HEK293T (cell line): ENCODE results near the gene GNB1L.

Source experiments
- CTCF ChIA-PET: fragments of 350-600 bp; formaldehyde crosslinking; extraction: SDS; loops from one replicate; lab custom pipeline; 2021; ENCODE audit warnings: antibody characterized with exemption, inconsistent platforms; lab: Yijun Ruan, JAX
- POLR2A ChIA-PET: fragments of 350-600 bp; formaldehyde crosslinking; extraction: SDS; loops from one replicate; lab custom pipeline; 2020; ENCODE audit warnings: antibody characterized with exemption, inconsistent platforms; lab: Yijun Ruan, JAX
- DNase-seq: peaks from one replicate; pipeline ENCODE4 v3.0.0; 2012; ENCODE audit warnings: mixed read lengths; ENCODE audit errors: extremely low spot score
- ARNT ChIP-seq: fragments of 450-650 bp; IDR thresholded peaks from 2 replicates; pipeline ENCODE4 v1.6.1; 2017; ENCODE audit warnings: mild to moderate bottlenecking
- BHLHE40 ChIP-seq: fragments of 450-650 bp; IDR thresholded peaks from 2 replicates; pipeline ENCODE4 v1.6.1; 2016; ENCODE audit warnings: mild to moderate bottlenecking, moderate library complexity, borderline replicate concordance
- CTBP1 ChIP-seq: fragments of 450-650 bp; IDR thresholded peaks from 2 replicates; pipeline ENCODE4 v1.6.1; 2016; ENCODE audit warnings: borderline replicate concordance
- ELF4 ChIP-seq: fragments of 450-650 bp; IDR thresholded peaks from 2 replicates; pipeline ENCODE4 v1.6.1; 2017; ENCODE audit warnings: antibody characterized with exemption
- FOXA1 ChIP-seq: fragments of 450-650 bp; IDR thresholded peaks from 2 replicates; pipeline ENCODE4 v1.6.1; 2016; ENCODE audit warnings: mild to moderate bottlenecking
- FOXK2 ChIP-seq: fragments of 450-650 bp; IDR thresholded peaks from 2 replicates; pipeline ENCODE4 v1.6.1; 2016; ENCODE audit warnings: mild to moderate bottlenecking
- FOXM1 ChIP-seq: fragments of 450-650 bp; IDR thresholded peaks from 2 replicates; pipeline ENCODE4 v1.6.1; 2017; ENCODE audit warnings: mild to moderate bottlenecking, borderline replicate concordance
- HDGF ChIP-seq: fragments of 450-650 bp; IDR thresholded peaks from 2 replicates; pipeline ENCODE4 v1.6.1; 2017; ENCODE audit warnings: antibody characterized with exemption, borderline replicate concordance
- L3MBTL2 ChIP-seq: fragments of 450-650 bp; conservative IDR thresholded peaks from 2 replicates; pipeline ENCODE4 v1.6.1; 2016; ENCODE audit warnings: mild to moderate bottlenecking
- LEF1 ChIP-seq: fragments of 450-650 bp; IDR thresholded peaks from 2 replicates; pipeline ENCODE4 v1.6.1; 2017; ENCODE audit warnings: mild to moderate bottlenecking, borderline replicate concordance
- NFRKB ChIP-seq: fragments of 450-650 bp; IDR thresholded peaks from 2 replicates; pipeline ENCODE4 v1.6.1; 2016; ENCODE audit warnings: mild to moderate bottlenecking, moderate library complexity
- PKNOX1 ChIP-seq: fragments of 450-650 bp; IDR thresholded peaks from 2 replicates; pipeline ENCODE4 v1.6.1; 2016
- SP1 ChIP-seq: fragments of 450-650 bp; IDR thresholded peaks from 2 replicates; pipeline ENCODE4 v1.6.1; 2017
- SUZ12 ChIP-seq: fragments of 450-650 bp; IDR thresholded peaks from 2 replicates; pipeline ENCODE4 v1.6.1; 2016; ENCODE audit warnings: mild to moderate bottlenecking
- TARDBP ChIP-seq: fragments of 450-650 bp; IDR thresholded peaks from 2 replicates; pipeline ENCODE4 v1.6.1; 2016
- ZNF384 ChIP-seq: fragments of 450-650 bp; IDR thresholded peaks from 2 replicates; pipeline ENCODE4 v1.6.1; 2016

Gene GNB1L

GRCh38 chr22:19746726-19747125, 107.9 kb downstream of the GNB1L start:
- DNase-seq: no peak
- ChIA-PET POLR2A (no interaction called here), CTCF (interaction anchor here (0.6 to 1.2 kb wide), 2 partner anchors 23 to 163 kb away, joined by 3 to 4 read pairs; partner anchors contain the start of gene GP1BB)
- TF ChIP-seq SUZ12 (no peak), ZNF384 (no peak), LEF1 (no peak), ELF4 (no peak), FOXK2 (no peak), PKNOX1 (no peak), FOXA1 (no peak), CTBP1 (no peak), L3MBTL2 (no peak), BHLHE40 (no peak)

GRCh38 chr22:19745155-19746101, 109.2 kb downstream of the GNB1L start:
- no peak for DNase-seq
- TF ChIP-seq CTBP1 (no peak), L3MBTL2 (no peak), HDGF (no peak), FOXA1 (no peak), TARDBP (no peak), BHLHE40 (no peak), LEF1 (no peak), FOXK2 (no peak), ARNT (no peak)
- ChIA-PET POLR2A (interaction anchor here (0.9 kb wide), 1 partner anchor 22 kb away, joined by 5 read pairs; the partner anchor contains the start of gene GP1BB), CTCF (interaction anchor here (0.7 kb wide), 1 partner anchor 15 kb away, joined by 4 read pairs; no protein-coding TSS in a partner anchor)

- DNase-seq: no peak
- ChIA-PET CTCF (no interaction called here), POLR2A (no interaction called here)
- TF ChIP-seq SP1 (no peak), FOXA1 (no peak), FOXK2 (no peak), ARNT (no peak), NFRKB (no peak), ZNF384 (no peak), LEF1 (no peak), PKNOX1 (no peak)
Observed at GRCh38 chr22:19744350-19745006, 110.2 kb downstream of the GNB1L start.

- CTCF ChIA-PET: no interaction called here
- TF ChIP-seq ZNF384 (no peak), LEF1 (no peak), FOXA1 (no peak), BHLHE40 (no peak), ARNT (no peak), ELF4 (no peak), HDGF (no peak), L3MBTL2 (no peak), FOXM1 (no peak), TARDBP (no peak), FOXK2 (no peak)
- no peak for DNase-seq
- POLR2A ChIA-PET: no interaction called here
Observed at GRCh38 chr22:19743651-19744050, 111.0 kb downstream of the GNB1L start.

- ChIA-PET POLR2A (no interaction called here), CTCF (interaction anchor here (1.1 kb wide), 2 partner anchors 13 to 19 kb away, joined by 4 read pairs; no protein-coding TSS in a partner anchor)
- DNase-seq: no peak
- TF ChIP-seq ZNF384 (no peak), TARDBP (no peak), HDGF (no peak)
Observed at GRCh38 chr22:19743081-19743480, 111.6 kb downstream of the GNB1L start.

GRCh38 chr22:19742160-19743066, 112.3 kb downstream of the GNB1L start:
- no peak for DNase-seq
- ChIA-PET CTCF (interaction anchor here (1.1 kb wide), 2 partner anchors 12 to 18 kb away, joined by 4 read pairs; no protein-coding TSS in a partner anchor), POLR2A (no interaction called here)
- TF ChIP-seq FOXM1 (no peak), FOXK2 (no peak), CTBP1 (no peak), ZNF384 (no peak), NFRKB (no peak), LEF1 (no peak), SUZ12 (no peak), L3MBTL2 (no peak), ARNT (no peak), SP1 (no peak), PKNOX1 (no peak)
